ENCODE measurements around the gene DAPL1.

The DAPL1 gene

DNA sequence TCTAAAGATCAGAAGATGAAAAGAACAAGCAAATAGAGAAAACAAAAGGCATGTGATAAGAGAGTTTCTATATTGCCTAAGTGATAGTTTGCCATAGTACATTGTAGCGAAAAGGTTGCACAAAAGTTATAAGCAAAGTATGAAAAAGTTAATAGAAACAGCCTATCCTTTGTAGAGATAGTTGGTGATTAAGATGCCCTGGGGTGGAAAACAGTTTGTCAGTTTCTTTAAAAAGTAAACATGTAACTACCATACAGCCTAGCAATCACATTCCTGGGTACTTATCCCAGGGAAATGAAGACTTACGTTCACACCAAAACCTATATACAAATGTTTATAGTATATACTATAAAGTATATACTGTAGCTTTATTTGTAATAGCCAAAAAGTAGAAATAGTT is 16.9 kb upstream of the DAPL1 start:
- no peak for DNase-seq

DNA sequence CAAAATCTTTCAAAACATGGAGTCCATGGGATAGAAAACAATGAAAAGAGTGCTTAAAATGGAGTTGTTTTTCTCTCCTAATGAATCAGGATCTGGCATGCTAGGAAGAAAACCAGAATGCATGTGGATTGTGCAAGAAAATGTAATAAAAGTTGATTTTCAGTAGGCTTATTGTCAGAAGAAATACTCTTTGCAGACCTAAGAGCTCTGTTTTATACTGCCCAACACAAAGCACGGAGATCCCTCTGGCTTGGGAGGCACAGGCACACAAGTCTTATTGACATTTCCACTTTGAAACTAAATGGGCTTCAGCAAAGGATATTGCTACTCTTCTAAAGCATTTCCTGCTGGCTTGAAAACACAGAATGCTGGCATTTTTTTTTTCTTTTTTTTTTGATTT is 15.5 kb upstream of the DAPL1 start:
- DNase-seq: no peak

- no peak for DNase-seq
Observed at GRCh38 chr2:158781353-158781961, 13.7 kb upstream of the DAPL1 start.

- DNase-seq: no peak
Observed at GRCh38 chr2:158782136-158782535, 13.0 kb upstream of the DAPL1 start.

- DNase-seq: no peak
Observed at GRCh38 chr2:158782616-158783015, 12.5 kb upstream of the DAPL1 start.

GRCh38 chr2:158783923-158784322 is 11.2 kb upstream of the DAPL1 start:
- DNase-seq: no peak

DNA sequence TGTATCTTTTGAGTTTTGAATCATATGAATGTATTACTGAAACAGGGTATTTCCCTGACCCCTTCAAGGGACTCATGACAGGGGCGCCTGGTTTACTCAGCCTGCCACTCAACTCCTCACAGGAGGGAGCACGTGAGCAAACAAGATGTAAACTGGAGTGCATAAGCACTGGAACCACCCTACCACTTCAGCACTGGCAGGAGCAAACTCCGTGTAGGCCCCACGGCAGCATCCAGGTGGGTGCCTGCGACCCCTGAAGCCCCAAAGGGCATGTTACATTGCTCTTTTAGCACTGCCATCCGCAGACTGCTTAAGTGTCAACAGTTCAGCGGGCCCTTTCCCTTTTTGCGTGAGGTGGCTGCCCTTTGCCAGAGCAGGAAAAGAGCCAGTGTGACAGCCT is 8.2 kb upstream of the DAPL1 start:
- DNase-seq: no peak

DNA sequence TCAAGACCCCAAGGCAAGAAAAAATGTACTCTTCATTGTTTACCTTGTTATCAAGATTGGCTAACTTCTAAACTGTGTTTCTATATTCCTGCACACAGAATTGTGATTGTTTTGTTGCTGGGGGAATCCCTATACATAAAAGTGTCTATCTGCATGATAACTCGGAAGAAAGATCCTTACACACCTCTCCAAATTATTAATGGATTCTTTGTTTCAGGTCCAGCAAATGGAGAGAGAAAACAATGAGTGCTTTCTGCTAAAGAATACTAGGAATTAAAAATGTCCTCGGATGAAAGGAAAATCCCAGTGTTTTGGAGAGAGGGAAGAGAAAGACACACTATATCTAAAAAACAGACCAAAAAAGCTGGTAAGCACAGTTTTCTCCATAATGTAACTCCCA is 6.2 kb upstream of the DAPL1 start:
- no peak for DNase-seq

DNA sequence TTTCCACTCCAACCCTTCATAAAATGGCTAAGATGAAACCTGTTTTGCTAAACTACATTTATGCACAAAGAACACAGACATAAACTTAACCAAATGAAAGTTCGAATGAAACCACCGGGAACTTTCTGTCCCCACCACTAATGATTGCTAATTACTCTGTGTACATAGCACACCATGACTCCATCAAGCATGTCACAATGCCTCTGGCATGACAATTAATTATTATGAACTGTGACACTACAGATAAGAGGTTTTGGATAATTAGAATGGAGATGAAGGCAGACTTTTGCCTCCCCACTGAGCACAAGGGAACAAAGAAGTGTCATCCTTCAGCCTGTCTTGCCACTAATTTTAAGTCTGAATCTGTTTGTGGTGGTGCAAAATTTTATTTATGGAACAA is 1.5 kb downstream of the DAPL1 start:
- DNase-seq: no peak

- DNase-seq: no peak
Observed at GRCh38 chr2:158797963-158798700, 3.0 kb downstream of the DAPL1 start.

- DNase-seq: no peak
Observed at GRCh38 chr2:158799181-158799580, 4.1 kb downstream of the DAPL1 start.

DNA sequence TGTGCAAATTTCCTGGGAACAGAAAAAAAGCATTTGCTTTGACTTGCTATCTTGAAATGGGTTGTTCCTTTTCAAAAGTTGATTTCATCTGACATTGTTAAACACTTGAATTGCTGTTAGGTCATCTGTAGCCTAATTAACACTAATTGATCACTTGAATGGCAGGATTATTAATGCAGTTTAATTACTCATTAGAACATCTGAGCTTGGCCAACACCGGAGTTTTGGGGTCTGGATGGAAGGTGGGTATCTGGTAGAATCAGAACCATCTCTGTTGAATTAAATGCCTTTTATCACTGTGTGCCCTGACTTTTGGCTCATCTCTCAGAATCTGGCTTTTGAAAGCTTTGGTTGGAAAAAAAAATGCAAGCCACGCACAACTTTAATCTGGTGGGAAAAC is 8.4 kb downstream of the DAPL1 start:
- DNase-seq: no peak

DNA sequence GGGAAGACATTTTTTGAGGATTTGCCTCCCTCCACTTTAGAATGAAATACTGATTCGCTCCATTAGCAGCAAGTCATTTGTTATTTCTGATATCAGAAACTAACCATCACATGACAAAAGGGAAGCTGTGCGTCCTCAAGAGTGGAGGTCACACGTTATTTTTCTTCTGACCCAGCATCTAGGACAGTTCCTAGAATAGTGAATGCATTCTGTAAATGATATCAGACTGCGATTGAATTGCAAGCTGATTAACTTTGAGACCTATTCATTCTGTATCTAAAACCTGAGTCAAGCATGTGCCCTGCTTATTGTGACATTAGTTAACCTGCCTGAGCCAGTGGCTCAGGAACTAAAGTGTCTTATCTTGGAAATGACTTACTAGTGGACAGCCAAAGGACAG is 10.1 kb downstream of the DAPL1 start:
- no peak for DNase-seq

- DNase-seq: no peak
Observed at GRCh38 chr2:158805936-158806335, 10.8 kb downstream of the DAPL1 start.

DNA sequence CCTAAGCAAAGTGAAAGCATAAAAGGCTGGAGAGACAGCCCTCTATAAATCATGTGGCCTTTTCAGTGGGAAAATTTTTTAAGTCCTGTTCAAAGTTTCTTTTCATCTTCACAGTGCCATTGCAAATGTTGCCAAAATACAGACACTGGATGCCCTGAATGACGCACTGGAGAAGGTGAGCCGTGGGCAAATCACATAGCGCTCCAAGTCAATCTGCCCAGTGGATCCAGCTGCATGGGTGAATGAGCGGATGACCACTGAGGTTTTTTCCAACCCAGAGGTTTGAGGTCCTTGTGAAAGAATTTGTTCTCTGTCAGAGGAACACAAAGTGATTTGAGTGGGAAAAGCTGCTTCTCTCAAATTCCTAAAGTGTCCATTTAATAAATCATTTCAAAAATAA is 11.8 kb downstream of the DAPL1 start:
- no peak for DNase-seq

GRCh38 chr2:158808426-158808825 is 13.3 kb downstream of the DAPL1 start:
- no peak for DNase-seq

DNA sequence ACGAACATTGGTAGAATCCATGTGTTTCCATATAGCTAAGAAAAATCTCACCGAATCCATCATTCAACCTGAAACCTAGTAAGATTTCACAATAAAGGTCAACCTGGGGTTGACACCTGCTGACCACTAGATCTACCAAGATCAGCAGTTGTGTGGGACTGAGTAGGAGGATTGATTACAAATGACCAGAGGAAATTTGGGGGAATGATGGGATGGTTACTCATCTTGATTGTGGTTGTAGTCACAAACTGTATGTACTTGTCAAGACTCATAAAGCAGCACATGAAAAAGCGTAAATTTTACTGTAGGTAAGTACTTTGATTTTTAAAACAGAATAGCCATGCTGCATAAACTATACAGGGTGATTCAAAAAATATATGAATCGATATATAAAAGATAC is 14.7 kb downstream of the DAPL1 start:
- no peak for DNase-seq

DNA sequence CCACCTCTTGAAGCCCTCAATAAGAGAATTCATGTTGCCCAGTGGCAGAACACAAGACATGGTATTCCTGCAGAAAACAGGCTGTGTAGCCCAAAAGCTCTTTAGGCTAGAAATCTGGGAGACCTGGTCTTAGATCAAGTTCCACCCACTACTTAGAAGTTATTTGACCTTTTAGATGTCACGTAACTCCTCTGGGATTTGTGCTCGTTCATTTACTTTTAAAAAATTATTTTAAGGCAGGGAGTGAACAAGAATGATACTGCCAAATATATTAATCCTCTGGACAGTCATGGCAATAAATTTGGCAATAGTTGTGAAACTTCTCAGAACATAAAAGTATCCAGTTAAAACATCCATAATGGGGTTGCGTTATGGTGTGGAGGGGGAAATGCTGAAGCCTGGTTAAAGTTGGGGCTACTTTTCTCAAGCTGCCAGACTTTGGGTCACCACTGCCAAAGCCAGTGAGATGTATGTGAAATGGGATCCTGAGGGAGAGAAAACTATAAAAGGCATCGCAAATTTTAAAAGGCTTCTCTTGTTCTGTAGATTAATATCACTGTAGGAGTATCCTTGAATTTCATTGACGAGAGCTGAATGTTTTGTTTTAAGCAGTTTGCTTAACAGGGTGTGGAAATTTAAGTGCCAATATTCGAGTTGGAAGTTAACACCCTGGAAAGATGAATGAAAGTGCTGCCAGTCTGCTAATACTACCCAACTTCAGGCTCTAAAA is 15.8 kb downstream of the DAPL1 start:
- DNase-seq: no peak

GRCh38 chr2:158815166-158815565 is 20.0 kb downstream of the DAPL1 start:
- DNase-seq: no peak

DNA sequence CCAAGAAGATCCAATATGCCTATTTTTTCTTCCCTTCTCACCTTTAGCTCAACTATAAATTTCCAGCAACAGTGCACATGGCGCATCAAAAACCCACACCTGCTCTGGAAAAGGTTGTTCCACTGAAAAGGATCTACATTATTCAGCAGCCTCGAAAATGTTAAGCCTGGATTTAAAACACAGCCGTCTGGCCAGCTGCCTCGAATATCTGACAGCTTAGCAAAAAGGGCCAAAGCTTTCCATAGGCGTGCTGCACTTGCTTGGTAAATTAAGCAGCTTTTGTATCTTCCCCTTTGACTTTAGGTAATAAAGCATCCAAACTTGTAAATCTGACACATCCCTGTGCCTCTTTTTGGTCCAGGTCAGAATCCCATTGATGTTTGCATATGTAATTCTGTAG is 20.5 kb downstream of the DAPL1 start:
- DNase-seq: no peak

- no peak for DNase-seq
Observed at GRCh38 chr2:158817588-158817987, 22.5 kb downstream of the DAPL1 start.

- DNase-seq: no peak
Observed at GRCh38 chr2:158818511-158818910, 23.4 kb downstream of the DAPL1 start.

GRCh38 chr2:158822193-158822592 is 27.1 kb downstream of the DAPL1 start:
- no peak for DNase-seq

- DNase-seq: no peak
Observed at GRCh38 chr2:158823486-158824237, 28.5 kb downstream of the DAPL1 start.

Measured in KG1 (cell line).